Activated CD8-positive, alpha-beta memory T cell treated with anti-CD3 and anti-CD28 coated beads for 1 hour (primary cell): ENCODE measurements around the gene NUTM2E.
"Not testable (repeated sequence)": the region's sequence is repeated elsewhere in the genome, so short reads cannot be mapped to it uniquely, and the experiment has no call there.

ENCODE experiments used
- DNase-seq, 2 donors: peaks; one replicate each; pipeline ENCODE4 v3.0.0-alpha.2; 2020; ENCODE audit warnings: low read depth in 1 of 2; ENCODE audit errors: extremely low read depth in 1 of 2

NUTM2E gene

GRCh38 chr10:79862803-79863202 lies 36.3 kb downstream of the NUTM2E start:
- DNase-seq: not testable (repeated sequence)

DNA sequence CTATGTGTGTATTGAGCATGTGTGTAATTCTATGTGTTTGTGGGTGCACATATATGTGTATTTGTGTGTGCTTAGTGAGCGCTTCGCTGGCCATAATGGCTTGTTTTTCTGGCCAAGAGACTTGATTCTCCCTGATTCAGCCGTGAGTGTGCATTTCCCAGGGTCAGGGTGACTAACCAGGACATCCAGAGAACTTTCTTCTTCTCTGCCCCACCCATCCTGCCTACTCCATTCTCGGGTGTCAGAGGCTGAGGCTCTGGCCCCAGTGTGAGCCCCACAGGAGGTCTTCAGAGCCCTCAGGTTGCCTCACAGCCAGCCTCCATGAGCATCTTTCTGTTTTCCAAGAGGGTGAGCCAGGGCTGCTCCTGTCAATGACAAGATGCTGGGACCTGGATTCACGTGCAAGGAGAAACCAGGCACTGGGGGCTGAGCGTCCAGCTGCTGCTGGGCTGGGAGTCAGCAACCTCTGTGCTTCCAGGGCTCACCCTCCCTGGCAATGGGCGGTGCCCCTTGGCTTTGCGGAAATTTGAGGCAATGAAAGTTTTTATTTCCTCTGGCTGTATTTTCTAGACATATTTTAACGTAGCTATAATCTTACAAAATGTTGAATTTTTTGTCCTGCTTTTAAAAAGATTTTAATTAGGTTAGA lies 40.5 kb downstream of the NUTM2E start:
- DNase-seq: not testable (repeated sequence)

DNA sequence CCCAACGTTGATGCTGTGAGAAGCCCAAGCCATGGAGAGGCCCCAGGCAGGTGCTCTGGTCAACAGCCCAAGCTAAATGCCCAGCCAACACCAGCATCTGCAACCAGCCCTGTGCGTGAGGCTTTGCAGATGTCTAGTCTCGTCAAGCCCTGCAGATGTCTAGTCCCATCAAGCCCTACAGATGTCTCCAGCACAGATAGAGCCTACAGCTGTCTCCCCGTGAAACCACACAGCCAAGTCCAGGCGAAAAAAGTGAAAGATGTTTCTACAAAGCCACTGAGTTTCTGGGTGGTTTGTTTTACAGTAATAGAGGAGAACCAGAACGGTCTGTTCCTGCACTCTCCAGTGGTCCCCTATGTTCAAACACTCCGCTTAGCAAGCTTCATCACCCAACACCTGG lies 41.5 kb downstream of the NUTM2E start:
- not testable (repeated sequence) for DNase-seq

GRCh38 chr10:79869439-79870097 lies 43.0 kb downstream of the NUTM2E start:
- not testable (repeated sequence) for DNase-seq

GRCh38 chr10:79871729-79872128 lies 45.2 kb downstream of the NUTM2E start:
- DNase-seq: not testable (repeated sequence)
